HG03520 (cell line): ENCODE measurements around the gene AP1S1.

Experiments used
- ATAC-seq: cut with Tn5 transposase; IDR thresholded peaks from one replicate; pipeline ENCODE4 v1.9.1; 2021; ENCODE audit warnings: mild to moderate bottlenecking, moderate library complexity; ENCODE audit not compliant: unreplicated experiment

AP1S1 gene

DNA sequence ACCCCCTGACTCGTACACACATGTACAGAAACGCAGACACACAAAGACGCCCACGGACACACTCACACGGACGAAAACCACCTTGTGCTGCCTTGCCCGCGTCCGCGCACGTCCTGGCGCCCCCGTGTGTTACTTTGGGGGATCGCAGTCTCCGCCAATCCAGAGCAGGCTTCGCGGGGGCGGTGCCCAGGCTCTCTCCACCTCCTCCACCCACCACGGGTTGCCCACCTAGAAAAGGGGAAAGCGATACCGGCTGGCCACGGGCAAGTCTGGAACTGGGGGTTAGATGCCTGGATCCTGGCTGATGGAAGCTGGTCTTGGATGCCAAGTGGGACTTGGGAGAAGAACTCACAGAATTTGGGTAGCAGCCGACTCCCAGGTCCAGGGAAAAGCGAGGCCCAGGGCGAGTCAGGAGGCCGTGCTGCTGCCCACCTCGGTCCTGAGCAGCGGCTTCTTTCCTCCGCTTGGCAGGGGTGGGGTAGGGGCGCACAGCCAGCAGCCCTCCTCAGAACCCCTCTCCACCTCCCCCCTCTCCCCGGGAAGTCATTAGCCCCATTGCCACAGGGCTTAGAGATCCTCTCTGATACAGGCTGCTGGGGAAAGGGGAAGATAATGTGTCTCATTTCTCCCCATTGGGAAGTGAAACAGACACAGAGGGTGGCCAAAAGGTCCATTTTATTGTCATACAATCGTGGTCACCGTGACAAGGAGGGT is 15.7 kb downstream of the AP1S1 start:
- ATAC-seq, result no peak

DNA sequence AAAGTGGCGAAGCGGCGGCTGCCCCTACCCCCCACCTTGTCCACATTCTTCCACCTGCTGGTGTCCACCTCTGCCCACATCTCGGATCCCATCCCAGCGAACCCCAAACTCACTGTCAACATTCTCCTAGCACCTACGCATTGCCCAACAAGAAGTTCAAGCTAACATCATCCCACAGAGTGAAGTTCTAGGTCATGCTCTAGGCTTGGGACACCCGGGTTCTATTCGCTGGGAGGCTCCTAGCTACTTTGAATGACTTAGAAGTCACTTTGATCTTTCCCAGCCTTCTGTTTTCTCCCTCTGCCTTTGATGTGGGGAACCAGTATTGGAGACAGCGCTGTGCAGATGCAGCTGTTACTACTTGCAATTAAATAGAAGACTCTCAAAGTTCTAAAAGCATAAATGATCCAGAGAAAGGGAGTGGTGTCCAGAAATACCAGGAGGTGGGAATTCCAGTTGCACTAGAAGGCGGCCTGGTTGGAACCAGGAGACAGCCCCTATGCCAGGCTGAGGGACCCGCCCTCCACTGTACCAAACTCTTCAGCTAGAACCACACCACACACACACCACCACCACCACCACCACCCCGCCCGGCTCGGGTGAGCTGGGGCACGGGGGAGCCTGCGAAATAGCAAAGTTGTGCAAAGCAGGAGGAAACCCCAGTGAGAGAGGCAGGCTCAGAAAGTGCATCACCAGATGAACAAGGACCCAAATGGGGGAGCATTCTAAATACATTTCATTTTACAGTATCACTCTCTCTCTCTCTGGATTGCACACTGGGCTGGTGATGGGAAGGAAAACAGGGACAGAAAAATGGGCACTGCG is 16.6 kb downstream of the AP1S1 start:
- no peak for ATAC-seq

DNA sequence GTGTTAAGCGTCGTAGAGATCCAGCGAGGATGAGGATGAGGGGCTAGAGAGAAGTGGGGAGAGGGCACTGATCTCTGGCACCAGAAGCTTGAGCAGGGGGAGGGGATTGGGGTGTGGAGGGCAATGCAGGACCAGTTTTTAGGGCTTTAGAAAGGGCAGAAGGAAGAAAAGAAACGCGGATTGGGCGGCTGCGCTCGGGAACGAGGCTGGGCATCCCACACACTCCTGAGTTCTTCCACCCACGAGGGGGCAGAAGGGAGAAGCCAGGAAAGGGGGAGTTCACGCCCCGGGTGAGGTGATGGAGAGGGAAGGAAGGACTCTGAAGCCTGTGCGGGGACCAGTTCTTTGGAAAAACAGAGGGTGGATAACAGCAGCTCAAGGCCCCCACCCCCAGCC is 17.2 kb downstream of the AP1S1 start:
- ATAC-seq, result no peak

DNA sequence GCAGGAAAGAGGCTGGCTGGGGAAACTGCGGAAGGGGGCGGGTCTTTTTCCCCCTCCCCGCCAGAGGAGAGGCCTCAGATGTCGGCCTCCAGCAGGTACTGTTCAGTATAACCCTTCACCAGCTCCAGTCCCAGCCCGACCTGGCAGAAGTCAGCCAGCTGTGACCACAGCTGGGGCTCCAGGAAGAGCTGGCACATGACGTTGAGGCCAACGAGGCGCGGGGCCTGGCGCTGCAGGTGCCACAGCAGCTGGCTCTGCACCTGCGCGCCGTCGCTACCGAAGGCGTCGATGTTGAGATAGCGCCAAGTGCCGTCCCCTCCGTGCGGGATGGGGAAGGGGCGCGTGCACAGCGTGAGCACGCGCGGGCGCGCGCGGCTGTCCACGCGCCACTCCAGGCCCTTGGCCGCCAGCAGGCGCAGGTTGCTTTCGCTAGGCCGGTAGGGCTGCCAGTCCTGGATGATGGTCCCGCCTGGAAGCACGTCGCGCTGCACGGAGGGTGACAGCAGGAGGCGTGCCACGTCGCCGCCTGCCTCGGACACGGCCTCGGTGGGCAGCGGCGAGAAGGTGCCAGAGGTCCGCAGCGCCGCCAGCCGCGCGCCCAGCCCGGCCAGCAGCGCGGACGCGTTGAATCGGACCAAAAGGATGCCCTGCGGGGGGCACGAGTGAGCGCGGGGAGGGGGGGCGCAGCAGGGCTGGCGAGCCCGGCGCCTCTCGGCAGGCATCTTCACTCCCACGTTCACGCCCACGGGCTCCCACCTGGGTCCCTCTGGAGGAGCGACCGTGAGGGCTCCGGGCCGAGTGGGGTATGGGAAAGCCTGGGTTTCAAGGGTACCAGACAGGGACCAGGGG is 18.0 kb downstream of the AP1S1 start:
- ATAC-seq, result no peak

DNA sequence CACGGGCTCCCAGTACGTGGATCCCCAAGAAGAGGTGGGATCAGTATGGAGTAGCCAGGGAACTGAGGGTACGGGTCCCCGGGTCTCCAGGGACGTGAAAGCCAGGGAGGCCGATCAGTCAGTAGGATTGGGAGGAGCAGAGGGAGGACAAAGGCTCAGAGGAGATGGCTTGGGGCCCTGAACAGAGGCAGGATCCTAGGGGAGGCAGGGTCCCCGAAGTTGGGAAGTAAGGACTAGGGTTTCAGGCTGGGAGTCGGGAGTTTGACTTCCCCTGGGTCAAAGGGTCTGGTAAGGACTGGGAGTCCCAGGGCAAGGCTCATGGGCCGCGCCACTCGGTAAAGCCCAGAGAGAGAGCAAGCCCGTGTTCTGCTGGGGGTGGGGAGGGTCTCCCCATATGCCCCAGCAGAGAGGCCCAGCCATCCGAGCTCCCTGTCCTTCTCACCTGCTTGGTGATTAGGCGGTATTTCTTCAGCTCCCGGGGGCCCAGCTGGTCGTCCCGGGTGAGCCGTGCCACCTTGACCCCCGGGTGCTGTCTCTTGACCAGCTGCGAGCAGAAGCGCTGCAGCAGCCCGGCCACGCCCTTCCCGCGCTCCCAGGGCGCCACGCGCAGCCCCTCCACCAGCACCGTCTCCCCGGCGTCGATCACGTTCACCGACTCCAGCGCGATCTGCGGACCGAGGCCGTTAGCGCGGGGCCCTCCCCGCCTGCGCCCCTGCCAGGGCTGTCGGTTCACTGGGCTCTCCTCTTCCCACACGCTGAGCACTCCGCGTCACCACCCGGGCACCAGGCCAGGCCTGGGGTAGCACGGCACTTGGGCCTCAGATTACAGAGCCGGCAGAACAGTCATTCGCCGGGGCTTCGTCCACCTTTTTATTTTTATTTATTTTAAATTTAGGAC is 18.8 kb downstream of the AP1S1 start:
- ATAC-seq, result no peak

DNA sequence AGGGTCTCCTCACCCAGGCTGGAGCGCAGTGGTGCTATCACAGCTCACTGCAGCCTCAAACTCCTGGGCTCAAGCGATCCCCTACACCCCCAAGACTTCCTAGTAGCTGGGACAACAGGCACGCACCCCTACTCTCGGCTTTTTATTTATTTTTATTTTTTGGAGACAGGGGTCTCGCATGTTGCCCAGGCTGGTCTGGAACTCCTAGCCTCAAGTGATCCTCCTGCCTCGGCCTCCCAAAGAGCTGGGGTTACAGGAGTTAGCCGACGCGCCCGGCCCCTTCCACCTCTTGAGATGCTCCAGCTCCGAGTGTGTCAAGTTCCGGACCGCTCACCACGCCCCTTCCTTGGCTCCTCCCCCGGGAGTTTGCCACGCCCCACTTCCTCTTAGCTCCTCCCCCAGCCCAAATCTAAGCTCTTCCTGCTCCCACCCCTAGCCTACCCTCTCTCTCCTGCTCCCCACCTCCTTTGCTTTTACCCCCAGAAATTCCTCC is 19.5 kb downstream of the AP1S1 start:
- no peak for ATAC-seq

DNA sequence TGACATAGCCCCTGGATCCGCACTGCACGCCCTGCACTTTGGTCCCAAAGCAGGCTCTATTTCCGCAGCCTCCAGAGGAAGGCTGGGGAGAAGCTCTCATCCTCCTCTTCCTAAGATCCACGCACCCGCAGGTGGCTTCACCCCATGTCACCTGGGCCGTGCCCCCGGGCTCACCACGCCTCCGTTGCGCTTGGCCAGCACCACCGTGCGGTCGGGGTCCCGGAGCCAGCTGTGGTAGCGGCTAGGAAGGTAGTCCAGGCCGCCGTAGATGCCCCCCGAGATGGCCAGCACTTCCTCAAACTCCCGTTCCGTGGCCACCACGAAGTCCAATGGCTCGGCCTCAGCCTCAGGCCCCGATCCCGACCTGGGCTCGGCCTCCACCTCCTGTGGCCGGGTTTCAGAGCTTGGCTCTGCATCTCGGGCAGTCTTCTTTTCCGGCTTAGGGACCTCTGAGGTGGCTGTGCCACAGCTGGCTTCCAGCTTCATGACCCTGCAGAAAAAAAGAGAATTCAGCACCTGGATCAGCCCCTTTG is 20.1 kb downstream of the AP1S1 start:
- no peak for ATAC-seq

DNA sequence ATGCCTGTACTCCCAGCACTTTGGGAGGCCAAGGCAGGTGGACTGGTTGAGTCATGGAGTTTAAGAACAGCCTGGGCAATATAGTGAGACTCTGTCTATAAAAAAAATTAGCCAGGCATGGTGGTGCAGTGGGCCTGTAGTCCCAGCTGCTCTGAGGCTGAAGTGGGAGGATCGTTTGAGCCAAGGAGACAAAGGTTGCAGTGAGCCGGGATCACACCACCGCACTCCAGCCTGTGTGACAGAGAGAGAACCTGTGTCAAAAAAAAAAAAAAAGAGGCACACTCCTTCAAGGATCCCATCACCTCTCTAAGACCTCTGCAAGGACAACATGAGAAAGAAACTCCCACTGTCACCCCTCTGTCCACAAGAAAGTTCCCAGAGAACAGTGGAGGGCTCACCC is 21.4 kb downstream of the AP1S1 start:
- ATAC-seq, result no peak

DNA sequence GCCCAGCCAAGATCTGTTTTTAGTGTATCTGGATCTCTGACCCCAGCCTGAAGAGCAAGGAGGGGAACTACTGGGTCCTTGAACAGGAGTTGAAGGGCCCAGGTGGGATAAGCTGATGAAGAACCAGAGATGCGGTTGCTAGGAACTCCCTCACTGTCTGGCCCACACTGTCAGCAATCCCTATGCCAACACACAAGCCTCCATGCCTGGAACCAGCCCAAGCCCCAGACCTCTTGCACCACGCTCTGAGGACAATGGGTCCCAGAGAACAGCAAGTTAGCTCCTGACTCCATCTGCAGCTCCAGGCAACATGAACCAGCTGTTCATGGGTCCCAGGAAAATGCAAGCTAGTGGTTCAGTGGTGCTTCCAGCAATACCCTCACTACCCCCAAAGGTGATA is 23.4 kb downstream of the AP1S1 start:
- no peak for ATAC-seq

DNA sequence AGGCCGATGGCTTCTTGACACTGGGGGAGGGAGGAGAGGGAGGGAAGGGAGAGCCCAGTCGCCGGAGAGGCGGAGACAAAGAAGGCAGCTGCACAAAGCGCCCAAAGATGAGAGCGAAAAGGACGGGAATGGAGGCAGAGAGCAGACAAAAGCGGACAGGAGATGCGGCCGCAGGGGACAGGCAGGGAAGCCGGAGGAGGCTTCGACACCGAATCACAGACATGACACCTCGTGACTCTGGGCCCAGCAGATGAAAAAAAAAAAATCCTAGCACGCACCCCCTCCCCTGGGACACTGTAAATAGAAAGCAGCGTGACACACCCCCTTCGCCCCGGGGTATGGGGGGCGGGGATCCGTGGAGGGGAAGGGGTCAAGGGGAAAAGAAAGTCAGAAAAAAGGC is 24.8 kb downstream of the AP1S1 start:
- ATAC-seq, result no peak

DNA sequence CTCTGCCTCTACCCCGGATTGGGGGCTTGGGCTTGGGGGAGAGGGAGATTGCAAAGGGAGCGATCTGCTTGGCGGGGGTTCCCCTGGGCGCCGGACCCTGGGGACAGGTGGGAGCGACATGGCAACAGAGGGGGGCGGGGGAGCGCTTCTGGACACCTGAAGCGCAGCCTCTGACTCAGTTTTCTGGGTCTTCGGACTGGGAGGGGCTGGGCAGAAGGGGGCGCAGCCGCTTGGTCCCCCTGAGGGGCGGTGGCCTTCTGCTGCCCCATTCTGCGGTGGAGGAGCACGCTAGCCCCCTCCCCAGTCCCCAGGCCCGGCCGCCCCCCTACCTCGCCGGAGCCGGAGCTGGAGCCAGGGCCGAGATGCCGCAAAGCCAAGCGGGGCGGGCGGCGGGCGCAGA is 25.4 kb downstream of the AP1S1 start:
- no peak for ATAC-seq

DNA sequence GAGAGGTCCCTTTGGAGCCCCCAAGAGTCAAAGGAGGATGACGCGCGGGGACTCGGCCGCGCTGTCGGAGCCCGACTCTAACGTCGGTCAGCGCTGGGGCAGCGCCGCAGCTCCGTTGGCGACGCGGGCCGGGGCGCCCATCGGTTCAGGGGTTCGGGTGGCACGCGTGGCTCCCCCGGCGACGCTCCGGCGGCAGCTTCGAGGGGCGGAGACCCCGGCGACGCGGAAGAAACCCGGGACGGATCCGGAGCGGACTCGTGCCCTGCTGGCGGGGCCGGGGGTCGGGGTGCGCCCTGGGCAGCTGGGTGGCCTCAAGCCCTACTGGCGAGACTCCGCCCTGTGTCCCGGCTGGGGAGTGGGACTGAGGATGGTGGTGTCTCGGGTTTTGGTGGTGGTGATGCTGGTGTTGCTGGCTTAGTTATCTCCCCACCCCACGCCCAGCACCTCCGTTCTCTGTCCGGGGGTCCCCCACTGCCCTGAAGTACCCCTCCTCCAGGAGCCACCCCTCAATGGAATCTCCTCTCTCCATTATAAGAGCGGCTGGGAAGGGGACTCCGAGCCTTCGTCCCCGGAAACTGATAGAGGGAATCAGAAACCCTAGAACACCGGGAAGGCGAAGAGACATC is 26.0 kb downstream of the AP1S1 start, which contains the start of gene NAT16:
Gene NAT16, minus strand, starts transcription at position 164 of the 626 bp plus-strand sequence. CDS start 5,486 bp downstream, outside the sequence.
- no peak for ATAC-seq

DNA sequence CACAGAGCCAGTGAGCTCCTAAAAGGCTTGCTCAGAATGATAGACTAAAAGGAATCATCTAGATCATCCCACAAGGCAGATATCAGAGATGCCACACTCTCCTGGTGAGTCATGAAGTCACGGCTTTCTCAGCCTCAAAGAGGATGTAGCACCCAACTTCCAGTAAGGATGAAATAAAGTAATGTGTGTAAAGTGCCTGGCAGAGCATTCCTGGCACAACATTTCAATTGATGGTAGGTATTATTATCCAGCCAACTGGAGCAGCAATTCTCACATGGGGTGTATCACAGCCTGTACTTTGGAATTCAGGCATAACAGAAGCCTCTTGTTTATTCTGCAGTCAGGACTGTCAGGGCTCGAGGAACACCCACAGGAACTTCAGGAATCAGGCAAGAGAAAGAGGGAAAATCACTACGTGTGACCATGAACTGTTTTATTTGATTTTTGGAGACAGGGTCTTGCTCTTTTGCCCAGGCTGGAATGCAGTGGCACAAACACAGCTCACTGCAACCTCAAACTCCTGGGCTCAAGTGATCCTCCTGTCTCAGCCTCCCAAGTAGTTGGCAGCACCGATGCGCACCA is 31.1 kb downstream of the AP1S1 start:
- ATAC-seq, result no peak

DNA sequence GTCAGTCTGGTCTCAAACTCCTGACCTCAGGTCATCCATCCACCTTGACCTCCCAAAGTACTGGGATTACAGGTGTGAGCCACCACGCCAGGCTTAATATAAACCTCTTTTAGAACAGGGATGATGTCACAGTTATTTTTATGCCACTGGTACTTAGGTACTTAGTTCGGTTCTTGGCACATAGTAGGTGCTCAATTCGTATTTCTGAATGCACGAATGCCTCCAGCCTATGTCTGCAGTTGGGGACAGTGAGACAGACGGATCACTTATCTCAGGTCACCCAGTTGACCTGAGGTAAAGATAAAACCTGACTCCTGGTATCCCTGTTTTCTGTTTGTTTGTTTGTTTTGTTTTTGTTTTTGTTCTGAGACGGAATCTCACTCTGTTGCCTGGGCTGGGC is 31.9 kb downstream of the AP1S1 start:
- ATAC-seq, result no peak

DNA sequence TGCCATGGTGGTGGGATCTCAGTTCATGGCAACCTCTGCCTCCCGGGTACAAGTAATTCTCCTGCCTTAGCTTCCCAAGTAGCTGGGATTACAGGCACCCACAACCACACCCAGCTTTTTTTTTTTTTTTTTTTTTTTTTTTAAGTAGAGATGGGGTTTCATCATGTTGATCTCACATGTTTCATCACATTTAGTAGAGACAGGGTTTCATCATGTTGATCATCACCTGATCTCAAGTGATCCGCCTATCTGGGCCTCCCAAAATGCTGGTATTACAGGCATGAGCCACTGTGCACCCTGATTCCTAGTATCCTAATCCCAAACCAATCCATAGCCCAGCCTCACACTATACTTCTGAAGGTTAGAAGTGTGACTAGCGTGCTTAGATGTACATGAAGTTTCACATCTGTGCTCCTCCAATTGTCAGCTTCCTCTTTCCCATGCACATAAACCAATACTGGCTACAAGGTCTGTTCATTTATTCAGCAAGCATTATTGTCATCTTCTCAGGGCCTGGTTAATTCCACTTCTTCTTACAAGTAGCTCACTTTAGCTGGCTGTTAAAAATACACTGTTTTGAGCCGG is 32.7 kb downstream of the AP1S1 start:
- no peak for ATAC-seq

DNA sequence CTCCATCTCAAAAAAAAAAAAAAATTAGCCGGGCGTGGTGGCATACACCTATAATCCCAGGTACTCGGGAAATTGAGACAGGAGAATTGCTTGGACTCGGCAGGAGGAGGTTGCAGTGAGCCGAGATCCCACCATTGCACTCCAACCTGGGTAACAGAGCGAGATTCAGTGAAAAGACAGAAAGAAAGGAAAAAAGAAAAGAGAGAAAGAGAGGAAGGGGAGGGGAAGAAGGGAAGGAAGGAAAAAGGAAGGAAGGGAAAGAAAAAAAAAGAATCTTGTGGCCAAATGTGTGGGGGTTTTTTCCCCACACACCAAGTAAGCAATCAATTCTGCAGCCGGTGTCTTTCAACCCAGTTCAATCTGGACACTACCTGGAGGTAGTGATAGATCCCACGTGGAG is 34.8 kb downstream of the AP1S1 start:
- ATAC-seq, result no peak

DNA sequence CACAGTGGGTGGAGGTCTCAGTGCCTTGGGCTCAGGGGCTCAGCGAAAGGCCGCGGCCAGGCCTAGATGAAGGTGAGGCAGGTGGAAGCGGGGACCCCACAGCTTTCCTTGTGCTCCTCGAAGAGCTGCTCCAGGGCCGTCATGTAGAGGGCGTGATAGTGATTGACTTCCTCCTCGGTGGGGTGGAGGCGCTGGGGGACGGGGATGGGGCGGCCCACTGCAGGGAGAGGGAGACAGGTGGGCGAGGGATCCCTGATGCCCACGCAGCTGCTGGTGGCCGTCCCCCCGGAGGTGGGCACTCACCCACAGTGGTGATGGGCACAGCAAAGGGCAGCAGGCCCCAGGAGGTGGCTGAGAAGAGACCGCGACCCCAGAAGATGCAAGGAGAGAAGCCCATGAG is 41.6 kb downstream of the AP1S1 start:
- ATAC-seq, result no peak

DNA sequence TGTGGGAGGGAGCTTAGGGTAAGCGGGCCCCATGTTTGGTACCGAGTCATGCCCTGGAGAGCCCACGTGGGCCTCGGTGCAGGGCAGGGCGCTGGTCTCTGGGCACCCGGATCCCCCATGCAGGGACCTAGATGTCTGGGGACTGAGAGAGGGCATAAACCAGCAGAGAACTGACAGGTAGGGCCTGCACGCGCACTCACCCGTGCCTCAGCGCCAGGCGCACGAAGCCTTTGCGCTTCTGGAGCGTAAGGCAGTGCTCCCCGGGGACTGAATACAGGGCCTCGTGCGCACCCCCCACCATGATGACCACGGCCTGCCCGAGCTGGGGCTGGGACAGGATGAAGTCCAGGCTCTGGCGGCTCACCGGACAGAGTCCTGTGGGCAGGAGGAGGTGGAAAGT is 43.7 kb downstream of the AP1S1 start:
- ATAC-seq, result no peak

DNA sequence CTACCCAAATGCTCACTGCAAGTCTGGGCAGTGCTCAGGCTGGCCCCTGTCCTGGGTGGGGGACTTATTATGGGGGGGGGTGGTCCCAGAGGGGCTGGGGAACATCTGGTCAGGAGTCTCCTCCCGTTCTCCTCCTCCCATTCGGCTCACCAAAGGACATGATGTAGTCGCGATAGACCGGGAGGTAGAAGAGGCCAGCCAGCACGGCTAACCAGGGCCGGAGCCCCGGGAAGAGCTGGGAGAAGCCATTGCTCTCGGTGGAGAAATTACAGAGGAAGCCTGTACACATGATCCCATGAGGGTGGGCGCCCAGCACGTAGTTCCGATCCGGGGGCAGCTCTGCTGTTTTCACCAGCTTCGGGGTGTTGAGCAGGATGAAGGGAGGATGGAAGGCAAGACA is 44.2 kb downstream of the AP1S1 start:
- ATAC-seq, result no peak
